NCI-H2227 (cell line): ENCODE data around the gene THRSP.
A peak's percentile ranks its signal among the peaks of the same experiment; 100 is the strongest.
"Not testable (repeated sequence)": the region's sequence is repeated elsewhere in the genome, so short reads cannot be mapped to it uniquely, and the experiment has no call there.

Source experiments
- DNase-seq: peaks from one replicate; lab custom pipeline; 2025; ENCODE audit not compliant: unreplicated experiment; lab: John Stamatoyannopoulos, UW

The THRSP gene, protein sequence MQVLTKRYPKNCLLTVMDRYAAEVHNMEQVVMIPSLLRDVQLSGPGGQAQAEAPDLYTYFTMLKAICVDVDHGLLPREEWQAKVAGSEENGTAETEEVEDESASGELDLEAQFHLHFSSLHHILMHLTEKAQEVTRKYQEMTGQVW

GRCh38 chr11:78063440-78064181 is at the start of gene THRSP:
TSS of gene THRSP (plus strand) at chr11:78063861. CDS start at chr11:78063882, 21 bp downstream.
- no peak for DNase-seq

- DNase-seq: not testable (repeated sequence)
These were observed 48.6 kb upstream of the THRSP start for GRCh38 chr11:78014937-78015520.

GRCh38 chr11:78015878-78016277 is 47.8 kb upstream of the THRSP start:
- DNase-seq: no peak

GRCh38 chr11:78019808-78020207 is 43.9 kb upstream of the THRSP start:
- no peak for DNase-seq

DNA sequence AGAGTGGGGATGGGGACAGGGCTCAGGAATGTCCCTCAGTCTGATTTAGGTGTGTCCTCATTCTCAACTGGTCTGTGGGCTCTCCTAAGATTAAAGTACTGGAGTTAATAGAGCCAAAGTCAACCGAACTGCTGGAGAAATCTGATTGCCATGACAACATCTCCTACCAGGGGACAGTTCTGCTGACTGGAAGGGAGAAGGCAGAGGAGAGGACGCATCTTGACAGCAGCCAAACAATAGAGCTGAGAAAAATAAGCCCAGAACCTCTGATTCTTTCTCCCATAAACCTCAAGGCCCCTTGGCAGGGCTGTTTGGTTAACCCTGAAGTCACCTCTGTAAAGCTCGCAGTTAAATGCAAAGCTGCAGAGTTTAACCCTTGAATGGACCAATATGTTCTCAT is 43.4 kb upstream of the THRSP start:
- peak; percentile 70 for DNase-seq

GRCh38 chr11:78021611-78022010 is 42.0 kb upstream of the THRSP start:
- DNase-seq: no peak

DNA sequence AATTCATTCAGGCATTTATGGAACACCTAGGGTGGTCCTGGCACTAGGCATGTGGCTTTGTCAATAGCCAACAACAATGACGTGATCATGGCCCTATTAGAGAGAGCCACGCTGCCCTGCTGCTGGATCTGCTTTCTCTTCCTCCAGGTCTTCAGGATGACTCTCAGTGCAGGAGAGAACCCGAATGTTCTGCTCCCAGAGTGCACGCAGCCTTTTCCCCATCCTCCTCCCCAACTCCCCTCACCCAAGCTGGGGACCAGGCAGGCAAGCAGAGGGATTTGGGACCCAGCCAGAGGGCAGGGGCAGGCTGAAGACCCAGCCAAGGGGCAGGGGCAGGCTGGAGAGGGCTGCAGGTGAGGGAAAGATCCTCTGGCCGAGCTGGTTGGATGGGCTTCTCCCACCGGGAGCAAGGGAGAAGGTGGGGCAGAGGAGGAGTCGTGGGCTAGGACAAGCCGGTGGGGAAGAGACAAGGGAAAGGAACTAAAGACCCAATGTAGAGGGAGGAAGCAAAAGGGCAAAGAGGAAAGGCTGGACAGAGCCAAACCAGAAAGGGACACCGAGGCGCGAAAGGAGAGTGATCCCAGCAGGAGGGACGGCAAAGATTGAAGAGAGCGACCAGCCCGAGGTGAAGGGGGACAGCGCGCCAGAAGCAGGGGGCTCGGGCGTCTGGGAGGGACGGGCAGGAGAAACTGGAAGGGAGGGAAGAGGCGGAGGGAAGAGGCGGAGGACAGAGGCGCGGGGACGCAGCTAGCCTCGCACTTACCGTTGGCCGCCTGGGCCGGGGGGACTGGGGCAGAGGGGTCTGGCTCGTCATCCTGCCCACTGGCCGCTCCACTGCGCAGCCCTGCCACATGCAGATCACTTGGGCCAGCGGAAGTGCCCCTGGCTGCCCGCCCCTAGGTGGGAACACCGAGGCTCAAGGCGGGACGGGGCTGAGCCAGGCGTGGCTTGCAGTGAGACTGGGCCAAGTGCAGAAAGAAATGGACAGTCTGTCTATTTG is 41.0 kb upstream of the THRSP start, which contains the start of gene KCTD14:
Gene KCTD14 (minus strand): TSS at position 880 of the 1,000 bp plus-strand sequence. CDS start 27 bp downstream, at position 853.
- peak; percentile 86 for DNase-seq

DNA sequence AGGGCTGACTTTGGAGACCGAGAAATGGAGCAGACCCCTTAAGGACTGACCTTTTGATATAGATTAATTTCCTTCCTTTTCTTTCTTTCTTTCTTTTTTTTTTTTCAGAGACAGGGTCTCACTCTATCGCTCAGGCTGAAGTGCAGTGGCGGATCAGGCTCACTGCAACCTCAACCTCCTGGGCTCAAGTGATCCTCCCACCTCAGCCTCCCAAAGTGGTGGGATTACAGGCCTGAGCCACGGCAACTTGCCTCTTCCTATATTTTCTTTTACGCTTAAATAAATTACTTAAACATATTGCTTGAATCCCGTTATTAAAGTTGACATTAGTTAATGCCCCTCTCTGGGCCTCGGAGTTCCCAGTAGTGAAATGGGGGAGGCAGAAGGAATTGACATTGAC is 40.2 kb upstream of the THRSP start:
- no peak for DNase-seq

- DNase-seq: no peak
These were observed 38.3 kb upstream of the THRSP start for GRCh38 chr11:78025378-78025777.

- no peak for DNase-seq
These were observed 35.9 kb upstream of the THRSP start for GRCh38 chr11:78027759-78028158.

- not testable (repeated sequence) for DNase-seq
These were observed 35.2 kb upstream of the THRSP start for GRCh38 chr11:78028423-78028822.

DNA sequence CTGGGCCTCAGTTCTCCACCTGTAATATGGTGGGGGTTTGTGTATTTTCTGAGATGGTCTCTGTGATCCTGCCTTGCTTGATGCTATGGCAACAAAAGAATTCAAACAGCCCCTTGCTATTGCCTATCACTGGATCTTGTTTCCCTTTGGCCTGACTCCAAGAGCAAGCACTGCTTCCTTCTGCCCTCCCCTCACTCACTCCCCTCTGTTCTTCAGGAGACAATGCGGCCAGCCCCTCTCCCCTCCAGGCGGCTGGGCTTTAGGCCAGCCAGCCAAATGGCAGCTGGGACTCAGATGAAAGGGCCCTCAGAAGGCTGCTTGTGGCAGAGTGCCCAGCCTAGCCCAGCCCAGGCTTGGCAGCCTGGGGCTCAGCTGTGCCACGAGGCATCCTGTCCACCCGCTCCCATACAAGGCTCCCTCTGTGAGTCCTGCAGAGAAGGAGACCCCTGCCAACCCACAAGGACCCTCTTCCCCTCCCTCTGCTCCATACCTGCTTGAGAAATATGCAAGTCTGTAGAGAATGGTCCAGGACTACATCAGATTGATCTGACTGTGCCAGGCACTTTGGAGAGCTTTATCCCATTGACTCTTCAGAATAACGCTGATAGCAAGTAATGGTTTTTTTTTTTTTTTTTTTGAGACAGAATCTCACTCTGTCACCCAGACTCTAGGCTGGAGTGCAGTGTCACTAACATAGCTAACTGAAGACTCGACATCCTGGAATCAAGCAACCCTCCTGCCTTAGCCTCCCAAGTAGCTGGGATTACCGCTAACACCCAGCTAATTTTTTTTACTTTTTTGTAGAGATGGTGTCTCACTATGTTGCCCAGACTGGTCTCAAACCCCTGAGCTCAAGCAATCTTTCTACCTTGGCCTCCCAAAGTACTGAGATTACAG is 33.0 kb upstream of the THRSP start:
- DNase-seq: peak; percentile 90

- DNase-seq: no peak
These were observed 32.0 kb upstream of the THRSP start for GRCh38 chr11:78031629-78032028.

GRCh38 chr11:78032090-78032489 is 31.6 kb upstream of the THRSP start:
- DNase-seq: no peak

- DNase-seq: no peak
These were observed 30.6 kb upstream of the THRSP start for GRCh38 chr11:78033040-78033439.

DNA sequence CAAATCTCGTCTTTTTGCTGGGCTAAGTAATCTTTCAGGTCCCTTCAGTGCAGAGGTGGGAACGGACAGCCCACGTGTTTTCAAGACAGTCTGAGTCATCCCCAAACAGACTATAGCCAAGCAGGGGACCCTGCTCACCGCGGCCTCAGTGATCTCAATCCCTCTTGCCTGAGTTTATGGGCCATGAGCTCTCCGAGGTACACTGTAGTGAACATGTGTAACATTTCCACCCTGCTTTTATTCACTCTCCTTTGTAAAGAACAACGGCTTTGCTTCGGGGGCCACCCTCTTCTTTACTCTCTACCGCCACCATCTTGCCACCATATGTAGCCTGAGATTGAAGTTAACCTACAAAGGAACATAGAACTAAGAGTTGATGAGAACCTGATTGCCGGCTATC is 29.0 kb upstream of the THRSP start:
- no peak for DNase-seq

- DNase-seq: no peak
These were observed 27.3 kb upstream of the THRSP start for GRCh38 chr11:78036313-78036712.

GRCh38 chr11:78037056-78037455 is 26.6 kb upstream of the THRSP start:
- no peak for DNase-seq

GRCh38 chr11:78037825-78038620 is 25.6 kb upstream of the THRSP start:
- DNase-seq: no peak
